GM19467 (cell line): ENCODE data around the gene CRY1.
"Not testable (repeated sequence)": the region's sequence is repeated elsewhere in the genome, so short reads cannot be mapped to it uniquely, and the experiment has no call there.

ENCODE experiments used
- ATAC-seq: cut with Tn5 transposase; IDR thresholded peaks from one replicate; pipeline ENCODE4 v1.9.1; 2021; ENCODE audit warnings: mild to moderate bottlenecking, moderate library complexity; ENCODE audit not compliant: unreplicated experiment

Gene CRY1

DNA sequence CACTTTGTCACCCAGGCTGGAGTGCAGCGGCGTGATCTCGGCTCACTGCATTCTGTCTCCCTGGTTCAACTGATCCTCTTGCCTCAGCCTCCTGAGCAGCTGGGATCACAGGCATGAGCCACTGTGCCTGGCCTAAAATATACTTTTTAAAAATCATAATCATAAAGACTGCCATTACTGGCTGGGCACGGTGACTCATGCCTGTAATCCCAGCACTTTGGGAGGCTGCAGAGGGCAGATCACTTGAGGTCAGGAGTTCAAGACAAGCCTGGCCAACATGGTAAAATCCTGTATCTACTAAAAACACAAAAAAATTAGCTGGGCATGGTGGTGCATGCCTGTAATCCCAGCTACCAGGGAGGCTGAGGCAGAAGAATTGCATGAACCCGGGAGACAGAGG is 20.1 kb downstream of the CRY1 start:
- ATAC-seq, result not testable (repeated sequence)

DNA sequence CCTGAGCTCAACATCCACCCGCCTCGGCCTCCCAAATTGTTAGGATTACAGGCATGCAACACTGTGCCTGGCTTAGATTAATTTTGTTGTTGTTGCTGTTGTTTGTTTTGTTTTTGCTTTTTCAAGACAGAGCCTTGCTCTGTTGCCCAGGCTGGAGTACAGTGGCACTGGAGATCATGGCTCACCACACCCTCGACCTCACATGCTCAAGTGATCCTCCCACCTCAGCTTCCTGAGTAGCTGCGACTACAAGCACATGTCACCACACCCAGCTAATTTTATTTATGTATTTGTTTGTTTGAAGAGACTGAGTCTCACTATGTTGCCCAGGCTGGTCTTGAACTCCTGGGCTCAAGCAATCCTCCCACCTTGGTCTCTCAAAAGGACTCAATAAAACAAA is 26.7 kb downstream of the CRY1 start:
- ATAC-seq, result no peak

DNA sequence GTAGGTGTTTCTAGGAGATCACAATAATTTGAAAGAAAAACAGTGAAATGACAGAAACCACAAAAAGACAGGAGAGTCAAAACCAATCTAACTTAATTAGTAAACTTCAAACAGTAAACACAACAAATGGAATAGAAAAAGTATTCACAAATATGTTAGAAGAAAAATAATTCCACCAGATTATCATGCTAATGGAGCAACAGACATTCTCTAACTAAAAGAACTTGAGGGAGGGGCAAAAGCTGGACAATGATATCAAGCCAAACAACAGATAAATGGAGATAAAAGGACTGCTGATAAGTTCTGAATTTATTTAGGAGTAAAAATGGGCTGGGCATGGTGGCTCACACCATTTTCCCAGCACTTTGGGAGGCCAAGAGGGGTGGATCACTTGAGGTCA is 28.7 kb downstream of the CRY1 start:
- ATAC-seq, result no peak

DNA sequence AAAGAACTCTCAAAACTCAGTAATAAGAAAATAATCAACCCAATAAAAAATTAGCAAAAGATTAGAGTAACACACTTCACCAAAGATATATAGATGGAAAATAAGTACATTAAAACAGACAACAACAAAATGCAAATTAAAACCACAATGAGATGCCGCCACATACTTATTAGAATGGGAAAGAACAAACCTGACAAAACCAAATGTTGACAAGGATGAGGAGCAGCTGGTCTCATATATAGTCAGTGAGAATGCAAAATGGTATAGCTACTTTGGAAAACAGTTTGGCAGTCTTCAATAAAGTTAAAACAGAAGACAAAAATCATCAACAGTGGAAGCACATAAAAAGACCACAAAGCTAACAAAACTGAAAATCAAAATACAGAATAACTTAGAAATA is 29.1 kb downstream of the CRY1 start:
- no peak for ATAC-seq

DNA sequence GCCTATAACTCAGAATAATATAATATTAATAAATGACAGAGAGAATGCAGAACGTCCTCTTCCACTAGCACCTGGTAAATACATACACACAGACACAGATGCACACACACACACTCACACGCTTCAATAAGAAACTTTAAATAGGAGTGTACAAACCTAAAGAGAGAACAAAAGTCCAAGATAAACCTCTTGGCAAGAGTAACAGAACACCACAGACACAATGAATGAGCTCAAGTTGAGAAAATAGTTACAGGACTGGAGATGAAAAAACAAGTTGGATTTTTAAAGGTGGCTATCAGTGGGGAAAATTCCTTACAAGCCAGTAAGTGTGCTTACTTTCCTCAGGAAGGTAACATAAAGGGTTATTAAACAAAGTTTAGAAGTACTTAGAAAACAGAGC is 35.2 kb downstream of the CRY1 start:
- ATAC-seq, result no peak

DNA sequence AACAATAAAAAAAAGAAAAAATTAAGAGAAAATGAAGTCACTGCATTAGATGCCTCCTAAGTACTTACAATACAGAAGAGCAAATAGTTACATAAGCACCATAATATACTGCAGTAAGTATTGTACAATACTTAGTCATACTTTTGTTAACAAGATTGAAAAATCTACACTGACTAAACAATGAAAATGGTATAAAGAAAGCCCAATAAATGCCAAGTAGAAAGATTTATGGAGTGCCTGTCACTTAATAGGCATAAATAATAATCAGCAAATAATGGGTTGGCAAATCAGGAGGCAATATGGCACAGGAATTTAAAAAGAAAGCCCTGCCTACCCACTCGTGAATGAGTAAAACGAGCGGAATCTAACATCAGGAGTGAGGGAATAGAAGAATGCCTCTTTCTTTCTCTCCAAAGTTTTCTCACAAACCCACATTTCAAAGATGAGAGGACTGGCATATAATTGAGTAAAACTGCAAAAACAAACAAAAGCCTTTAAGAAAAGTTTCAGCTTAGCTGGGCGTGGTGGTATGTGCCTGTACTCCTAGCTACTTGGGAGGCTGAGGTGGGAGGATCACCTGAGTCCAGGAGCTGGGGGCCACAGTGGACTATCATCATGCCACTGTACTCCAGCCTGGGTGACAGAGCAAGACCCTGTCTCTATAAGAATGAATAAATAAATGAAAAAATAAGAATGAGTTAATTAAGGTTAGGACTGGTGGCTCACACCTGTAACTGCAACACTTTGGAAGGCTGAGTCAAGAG is 36.1 kb downstream of the CRY1 start:
- no peak for ATAC-seq

DNA sequence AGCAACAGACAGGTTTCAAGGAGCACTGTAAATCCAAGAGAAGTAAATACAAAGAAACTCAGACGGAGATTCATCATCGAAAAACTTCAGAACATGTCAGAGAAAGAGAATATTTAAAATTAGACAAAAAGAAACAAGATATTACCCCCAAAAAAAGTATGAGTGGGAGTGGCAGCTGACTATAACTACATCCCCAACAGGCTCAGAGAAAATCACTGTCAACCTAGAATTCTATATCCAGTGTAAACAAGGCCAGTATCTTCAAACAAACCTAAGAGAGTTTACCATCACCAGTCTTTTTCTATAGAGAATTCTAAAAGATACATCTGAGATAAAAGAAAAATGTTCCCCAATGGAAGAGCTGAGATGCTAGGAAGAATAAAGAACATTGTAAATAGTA is 39.6 kb downstream of the CRY1 start:
- no peak for ATAC-seq

DNA sequence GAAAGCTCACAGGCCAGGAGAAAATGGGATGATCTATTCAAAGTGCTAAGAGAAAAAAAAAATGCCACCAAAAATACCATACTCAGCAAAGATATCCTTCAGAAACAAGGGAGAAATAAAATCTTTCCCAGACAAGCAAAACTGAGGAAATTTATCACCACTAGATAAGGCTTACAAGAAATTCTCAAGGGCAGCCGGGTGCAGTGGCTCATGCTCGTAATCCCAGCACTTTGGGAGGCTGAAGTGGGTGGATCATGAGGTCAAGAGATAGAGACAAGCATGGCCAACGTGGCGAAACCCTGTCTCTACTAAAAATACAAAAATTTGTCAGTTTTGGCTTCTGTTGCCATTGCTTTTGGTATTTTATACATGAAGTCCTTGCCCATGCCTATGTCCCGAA is 48.2 kb downstream of the CRY1 start:
- ATAC-seq, result no peak

DNA sequence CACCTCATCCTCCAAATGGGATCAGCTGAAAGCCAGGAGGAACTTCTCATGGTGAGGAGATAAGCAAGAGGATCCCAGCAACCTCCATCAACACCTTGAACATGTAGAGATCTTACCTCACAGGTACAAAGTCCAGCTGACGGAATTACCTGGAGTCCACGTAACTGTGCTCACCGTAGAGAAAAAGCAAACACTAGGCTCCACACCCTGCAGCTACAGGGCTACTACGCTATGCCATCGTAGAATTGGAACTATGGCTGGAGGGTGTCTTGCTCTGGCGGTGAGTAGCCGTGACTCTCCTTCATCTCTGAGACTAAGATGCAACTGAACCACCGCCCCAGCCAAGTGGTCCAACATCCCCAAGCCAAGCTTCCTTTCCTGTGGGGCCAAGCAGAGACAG is 50.5 kb downstream of the CRY1 start:
- no peak for ATAC-seq

DNA sequence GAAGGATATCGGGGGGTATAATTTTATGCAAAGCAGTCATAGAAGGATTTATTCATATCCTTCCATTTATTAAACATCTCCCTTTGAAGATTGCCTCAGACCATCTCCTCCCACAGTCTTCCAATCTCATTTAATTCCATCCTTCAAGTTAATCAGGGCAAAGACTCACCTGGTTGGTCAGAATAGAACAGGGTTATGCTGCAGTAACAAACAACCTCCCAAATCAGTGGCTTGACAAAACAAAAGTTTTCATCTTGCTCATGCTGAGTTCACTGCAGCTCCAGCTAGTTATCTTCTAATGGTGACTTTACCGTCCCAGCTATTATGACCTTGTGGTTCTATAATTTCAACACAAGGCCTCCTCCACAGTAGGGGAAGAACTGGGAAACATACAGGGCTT is 57.6 kb downstream of the CRY1 start:
- no peak for ATAC-seq

DNA sequence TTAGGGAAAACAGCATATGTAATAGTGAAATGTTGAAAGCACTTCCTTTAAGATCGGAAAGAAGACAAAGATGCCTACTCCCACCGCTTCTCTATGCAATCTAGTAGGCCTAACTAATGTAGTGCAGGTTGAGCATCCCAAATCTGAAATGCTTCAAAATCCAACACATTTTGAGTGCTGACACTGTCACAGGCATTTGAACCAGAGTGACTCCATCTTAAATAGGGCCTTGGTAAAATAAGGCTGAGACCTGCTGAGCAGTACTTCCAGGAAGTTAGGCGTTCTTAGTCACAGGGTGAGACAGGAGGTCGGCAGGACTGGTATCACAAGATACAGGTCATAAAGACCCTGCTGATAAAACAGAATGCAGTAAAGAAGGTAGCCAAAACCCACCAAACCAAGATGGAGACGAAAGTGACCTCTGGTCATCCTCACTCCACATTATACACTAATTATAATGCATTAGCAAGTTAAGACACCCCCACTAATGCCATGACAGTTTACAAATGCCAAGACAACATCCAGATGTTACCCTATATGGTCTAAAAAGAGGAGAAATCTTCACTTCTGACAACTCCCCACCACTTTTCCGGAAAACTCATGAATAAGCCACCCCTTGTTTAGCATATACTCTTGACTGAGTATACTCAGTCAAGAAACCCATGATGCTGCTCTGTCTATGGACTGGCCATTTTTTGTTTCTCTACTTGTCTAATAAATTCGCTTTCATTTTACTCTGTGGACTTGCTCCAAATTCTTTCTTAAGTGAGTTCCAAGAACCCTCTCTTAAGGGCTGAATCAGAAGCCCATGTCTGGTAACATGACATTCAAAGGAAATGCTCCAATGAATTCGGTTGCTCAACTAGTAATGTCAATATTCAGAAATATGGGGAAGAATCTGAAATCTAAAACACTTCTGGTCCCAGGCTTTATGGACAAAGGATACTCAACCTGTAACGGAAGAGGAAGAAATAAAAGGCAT is 59.3 kb downstream of the CRY1 start:
- no peak for ATAC-seq

DNA sequence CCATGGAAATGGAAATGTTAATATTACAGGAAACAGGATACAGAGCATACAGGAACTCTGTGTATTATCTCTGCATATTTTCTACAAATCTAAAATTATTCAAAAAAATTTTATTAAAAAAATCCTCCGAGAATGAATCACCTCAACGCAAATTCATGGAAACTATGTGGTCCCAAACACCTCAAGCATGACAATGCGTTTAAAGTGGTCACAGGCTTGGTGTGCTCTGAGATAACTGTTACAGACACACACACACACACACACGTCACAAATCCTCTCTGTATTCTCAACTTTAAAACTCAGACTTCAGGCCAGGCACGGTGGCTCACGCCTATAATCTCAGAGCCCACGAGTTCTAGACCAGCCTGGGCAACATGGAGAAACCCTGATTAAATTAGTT is 61.1 kb downstream of the CRY1 start:
- no peak for ATAC-seq

DNA sequence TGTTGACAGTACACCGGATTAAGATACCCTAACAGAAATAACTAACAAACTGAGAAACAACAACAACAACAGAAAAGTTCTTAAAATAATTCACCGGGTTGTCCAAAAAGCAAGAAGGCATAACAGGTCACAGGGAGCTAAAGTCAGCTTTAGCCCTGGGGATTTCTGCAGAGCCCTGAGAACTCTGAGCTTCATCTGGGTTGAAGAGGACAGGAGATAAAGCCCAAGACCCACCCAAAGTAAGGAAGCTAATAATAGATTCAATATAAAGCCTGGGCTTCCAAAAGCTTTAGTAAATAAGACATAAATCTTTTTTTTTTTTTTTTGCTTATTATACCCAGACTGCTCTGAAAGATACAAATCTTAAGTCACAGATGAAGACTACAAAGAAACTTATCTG is 62.3 kb downstream of the CRY1 start:
- no peak for ATAC-seq

DNA sequence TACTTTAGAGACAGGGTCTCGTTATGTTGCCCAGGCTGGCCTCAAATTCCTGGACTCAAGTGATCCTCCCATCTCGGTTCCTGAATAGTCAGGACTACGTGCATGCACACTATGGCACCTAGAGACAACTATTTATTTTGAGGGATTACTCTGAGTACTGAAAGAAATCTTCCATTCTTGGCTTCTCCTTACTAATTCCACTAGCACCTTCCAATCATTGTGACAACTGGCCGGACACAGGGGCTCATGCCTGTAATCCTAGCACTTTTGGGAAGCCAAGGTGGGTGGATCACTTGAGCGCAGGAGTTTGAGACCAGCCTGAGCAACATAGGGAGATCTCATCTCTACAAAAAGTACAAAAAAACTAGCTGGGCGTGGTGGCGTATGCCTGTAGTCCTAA is 64.3 kb downstream of the CRY1 start:
- ATAC-seq, result no peak

DNA sequence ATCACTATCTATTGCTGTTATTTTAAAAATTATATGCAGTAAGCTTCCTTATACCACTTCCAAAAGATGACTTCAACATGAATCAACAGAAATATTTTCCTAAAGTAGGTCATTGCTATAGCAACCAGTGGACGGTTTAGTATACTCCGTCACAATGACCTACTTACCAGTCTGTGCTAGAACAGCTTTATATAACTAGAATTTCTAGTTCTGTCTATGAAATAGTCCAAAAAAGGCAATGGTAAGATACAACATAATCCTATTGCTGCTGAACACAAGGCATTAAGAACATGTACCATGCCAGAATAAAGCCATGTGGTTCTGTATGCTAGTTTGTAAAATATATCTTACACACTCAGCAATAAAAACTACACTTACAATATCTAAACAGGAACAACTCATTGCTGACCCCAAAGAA is 65.7 kb downstream of the CRY1 start:
- ATAC-seq, result no peak

DNA sequence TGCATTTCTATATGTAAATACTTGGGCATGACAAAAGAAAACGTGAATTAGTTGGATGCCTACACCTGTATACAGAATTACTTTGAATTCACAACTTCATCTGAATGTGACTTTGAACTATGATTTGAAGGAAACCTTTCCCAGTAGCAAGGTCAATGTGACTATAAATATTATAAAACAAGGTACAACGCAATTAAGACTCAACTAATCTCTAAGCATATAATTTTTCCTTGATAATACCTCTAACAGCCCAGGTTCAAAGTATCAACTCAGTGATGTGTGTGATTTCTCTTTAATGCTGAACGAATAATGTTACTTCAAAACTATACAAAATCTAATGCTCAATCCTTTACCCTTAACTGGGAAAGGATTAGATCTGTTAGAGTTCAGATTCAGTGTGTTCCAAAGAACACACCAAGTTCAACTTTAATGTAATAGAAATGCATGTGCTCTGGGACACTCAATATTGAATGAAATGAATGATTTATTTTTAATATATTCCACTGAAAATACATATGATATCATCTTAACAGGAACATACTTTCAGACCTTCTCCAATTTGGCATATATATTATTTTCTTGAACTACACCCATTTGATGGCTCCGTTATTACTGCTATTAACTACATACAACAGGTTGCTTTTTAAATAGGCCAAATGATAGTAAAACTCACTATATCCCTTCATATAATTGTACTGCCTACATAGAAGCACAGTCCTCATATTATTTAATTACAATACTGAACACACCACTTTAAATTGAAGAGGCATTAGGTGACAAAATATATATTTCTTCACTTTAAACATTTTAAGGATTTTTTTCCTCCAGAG is 66.3 kb downstream of the CRY1 start:
- ATAC-seq, result no peak

DNA sequence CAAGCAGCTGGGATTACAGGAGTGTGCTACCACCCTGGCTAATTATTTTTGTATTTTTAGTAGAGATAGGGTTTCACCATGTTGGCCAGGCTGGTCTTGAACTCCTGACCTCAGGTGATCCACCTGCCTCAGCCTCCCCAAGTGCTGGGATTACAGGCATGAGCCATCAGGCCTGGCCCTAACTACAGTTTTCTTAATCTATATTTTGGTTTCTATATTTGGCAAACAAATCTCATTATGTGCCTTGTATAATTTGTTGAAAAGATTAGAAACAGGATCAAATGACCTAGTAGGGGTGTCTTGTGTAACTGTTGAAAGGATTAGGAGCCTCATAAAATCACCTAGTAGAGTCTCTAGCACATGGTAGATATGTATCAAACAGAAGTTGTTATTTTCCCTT is 67.0 kb downstream of the CRY1 start:
- ATAC-seq, result not testable (repeated sequence)

DNA sequence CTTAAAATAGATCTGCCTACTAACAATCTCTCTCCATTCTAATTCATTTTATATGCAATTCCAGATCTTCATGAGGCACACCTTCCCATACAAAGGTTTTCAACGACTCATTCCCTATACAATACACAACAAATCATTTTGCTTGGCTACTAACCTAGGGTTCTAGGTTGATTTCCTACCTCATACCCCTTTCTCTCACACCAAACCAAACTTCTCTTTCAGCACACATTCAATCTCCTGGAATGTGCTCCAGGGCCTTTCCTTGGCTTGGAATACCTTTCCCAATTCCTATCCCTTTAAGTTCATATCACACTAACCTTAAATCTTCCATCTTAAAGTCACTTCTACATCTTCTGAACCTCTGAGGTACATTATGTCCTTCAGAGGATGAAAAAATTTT is 67.7 kb downstream of the CRY1 start:
- no peak for ATAC-seq

DNA sequence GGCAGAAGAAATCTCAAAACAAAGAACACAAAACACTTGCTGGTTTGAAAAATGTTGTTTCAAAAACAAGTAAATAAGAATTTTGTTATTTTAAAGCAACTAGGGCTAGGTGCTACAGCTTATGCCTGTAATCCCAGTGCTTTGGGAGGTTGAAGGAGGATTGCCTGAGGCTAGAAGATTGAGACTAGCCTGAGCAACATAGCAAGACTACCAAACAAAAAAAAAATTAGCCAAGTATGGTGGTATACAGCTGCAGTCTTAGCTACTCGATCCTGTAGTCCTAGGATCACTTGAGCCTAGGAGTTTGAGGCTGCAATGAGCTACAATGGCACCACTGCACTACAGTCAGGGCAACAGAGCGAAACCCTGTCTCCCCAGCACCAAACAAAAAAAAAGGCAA is 73.8 kb downstream of the CRY1 start:
- no peak for ATAC-seq

DNA sequence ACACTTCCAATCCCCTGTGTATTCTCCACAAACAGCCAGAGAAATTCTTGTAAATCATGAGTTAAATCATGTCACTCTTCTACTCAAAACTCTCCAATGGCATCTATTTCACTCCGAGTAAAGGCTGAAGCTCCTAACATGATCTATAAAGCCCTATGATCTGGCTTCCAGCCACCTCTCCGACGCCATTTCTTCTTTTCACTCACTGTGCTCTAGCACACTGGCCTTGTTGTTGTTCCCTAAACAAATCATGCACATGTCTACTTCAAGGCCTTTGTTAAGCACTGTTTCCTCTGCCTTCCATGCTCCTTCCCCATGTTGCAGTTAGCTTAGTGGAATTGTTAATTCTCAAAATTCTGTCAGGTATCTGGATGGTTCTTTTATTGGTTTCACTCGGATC is 76.3 kb downstream of the CRY1 start:
- no peak for ATAC-seq

DNA sequence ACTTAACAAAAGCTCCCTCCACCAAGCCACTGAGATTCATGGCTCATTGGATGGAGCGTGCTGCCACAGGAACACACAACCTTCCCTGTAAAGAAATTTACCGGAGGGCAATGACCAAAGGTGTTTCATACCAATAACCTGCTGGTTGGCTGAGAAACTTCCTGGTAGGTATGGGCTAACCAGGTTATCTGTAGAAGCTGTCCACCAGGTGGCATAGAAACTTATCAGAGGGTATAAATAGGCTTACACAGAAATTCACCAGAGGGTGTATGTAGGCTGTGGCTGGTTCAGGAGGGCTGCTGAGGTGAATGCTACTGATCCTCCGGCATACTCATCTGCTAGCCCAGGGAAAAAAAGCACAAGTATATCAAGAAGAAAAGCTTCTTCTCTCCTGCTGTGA is 79.3 kb downstream of the CRY1 start:
- no peak for ATAC-seq
